MM.1S (cell line): ENCODE measurements around the gene ECT2L.

Experiments
- DNase-seq: peaks from one replicate; pipeline ENCODE4 v3.0.0-alpha.2; 2015
- H2AFZ ChIP-seq: fragments of 300-600 bp; sonication (generic); 2 replicates; pipeline ENCODE4 v1.6.0; 2016; ENCODE audit warnings: antibody characterized with exemption, low read length
- H3F3A ChIP-seq: fragments of 300-600 bp; sonication (generic); 2 replicates; pipeline ENCODE4 v1.6.1; 2016; ENCODE audit warnings: mild to moderate bottlenecking, antibody characterized with exemption, low read length, moderate library complexity, mixed read lengths; ENCODE audit not compliant: insufficient read depth
- H3K27ac ChIP-seq: fragments of 300-600 bp; sonication (generic); 2 replicates; pipeline ENCODE4 v1.5.1; 2016; ENCODE audit warnings: mild to moderate bottlenecking, low read length
- H3K27me3 ChIP-seq: fragments of 300-600 bp; sonication (generic); replicated peaks from 2 replicates; pipeline ENCODE4 v1.6.0; 2016; ENCODE audit warnings: low read length; ENCODE audit not compliant: insufficient read depth
- H3K36me3 ChIP-seq: fragments of 300-600 bp; sonication (generic); replicated peaks from 2 replicates; pipeline ENCODE4 v1.6.1; 2016; ENCODE audit warnings: mild to moderate bottlenecking, low read length, mixed read lengths; ENCODE audit not compliant: insufficient read depth
- H3K4me1 ChIP-seq: fragments of 300-600 bp; sonication (generic); 2 replicates; pipeline ENCODE4 v1.6.1; 2016; ENCODE audit warnings: low read length, mixed read lengths
- H3K4me2 ChIP-seq: fragments of 300-600 bp; sonication (generic); 2 replicates; pipeline ENCODE4 v1.6.0; 2016; ENCODE audit warnings: low read depth, low read length
- H3K4me3 ChIP-seq: fragments of 300-600 bp; sonication (generic); 2 replicates; pipeline ENCODE4 v1.5.1; 2016; ENCODE audit warnings: low read length, mixed read lengths
- H3K79me2 ChIP-seq: fragments of 300-600 bp; sonication (generic); 2 replicates; pipeline ENCODE4 v1.6.1; 2016; ENCODE audit warnings: mixed run types, low read length, mixed read lengths
- H3K9ac ChIP-seq: fragments of 300-600 bp; sonication (generic); 2 replicates; pipeline ENCODE4 v1.6.1; 2016; ENCODE audit warnings: low read length, mixed read lengths
- H3K9me2 ChIP-seq: fragments of 300-600 bp; sonication (generic); replicated peaks from 2 replicates; pipeline ENCODE4 v1.6.1; 2016; ENCODE audit warnings: mild to moderate bottlenecking, low read length, mixed read lengths; ENCODE audit not compliant: insufficient read depth
- H3K9me3 ChIP-seq: fragments of 300-600 bp; sonication (generic); replicated peaks from 2 replicates; pipeline ENCODE4 v1.6.1; 2016; ENCODE audit warnings: mild to moderate bottlenecking, low read length, mixed read lengths; ENCODE audit not compliant: insufficient read depth
- H4K20me1 ChIP-seq: fragments of 300-600 bp; sonication (generic); 2 replicates; pipeline ENCODE4 v1.6.1; 2016; ENCODE audit warnings: mild to moderate bottlenecking, low read length, moderate library complexity, mixed read lengths; ENCODE audit not compliant: insufficient read depth
- EZH2 ChIP-seq: fragments of 300-600 bp; sonication (generic); optimal IDR thresholded peaks from 2 replicates; pipeline ENCODE3; 2017; ENCODE audit warnings: low read depth, mild to moderate bottlenecking, antibody characterized with exemption, low read length, mixed read lengths
- EZH2phosphoT487 ChIP-seq: fragments of 300-600 bp; sonication (generic); IDR thresholded peaks from 2 replicates; pipeline ENCODE4 v1.6.1; 2018; ENCODE audit warnings: antibody characterized with exemption, low read length
- TF ChIP-seq, protein P1 (sequence below): fragments of 300-600 bp; sonication (generic); IDR thresholded peaks from 2 replicates; pipeline ENCODE4 v1.5.1; 2016; ENCODE audit warnings: antibody characterized with exemption, low read length, mixed read lengths

The ECT2L gene

DNA sequence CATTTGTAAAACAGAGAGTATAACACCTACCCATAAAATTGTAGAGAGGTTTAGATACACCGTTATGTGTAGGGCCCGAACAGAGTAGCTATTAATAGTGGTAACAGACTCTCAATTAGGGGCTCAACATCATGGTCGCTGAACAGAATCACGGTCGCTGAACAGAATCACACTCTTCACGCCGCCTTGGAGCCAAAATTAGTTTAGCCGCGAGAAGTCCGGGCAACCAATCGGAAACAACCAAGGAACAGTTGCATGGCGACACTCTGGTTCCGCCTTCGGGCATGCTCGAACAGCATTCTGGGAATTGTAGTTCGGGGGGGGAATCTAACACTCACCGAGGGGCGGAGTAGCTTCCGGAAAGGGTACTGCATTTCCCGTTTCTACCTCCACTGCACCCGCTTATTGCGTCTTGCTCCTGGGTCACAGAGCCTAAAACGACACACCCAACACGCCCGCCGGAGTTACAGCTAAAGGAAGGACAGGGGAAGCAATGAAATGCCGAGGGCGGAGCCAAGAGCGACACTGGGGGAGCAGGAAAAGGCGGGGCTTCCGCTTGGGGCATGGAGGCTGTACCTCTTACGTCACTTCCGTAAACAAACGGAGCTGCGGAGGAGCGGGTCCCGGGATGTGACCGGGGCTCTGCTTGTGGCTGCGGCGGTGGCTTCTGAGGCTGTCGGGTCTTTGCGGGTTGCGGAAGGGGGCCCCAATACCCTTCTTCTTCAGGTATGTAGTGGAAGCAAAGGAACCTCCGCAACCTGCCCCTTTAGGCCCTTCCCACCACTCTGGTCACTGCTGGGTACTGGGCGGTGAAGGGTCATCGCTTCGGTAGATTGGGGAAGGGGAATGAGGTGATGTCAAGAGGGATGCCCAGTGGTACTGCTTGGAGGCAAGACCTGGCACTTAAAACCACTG is 22.5 kb upstream of the ECT2L start, which contains the start of gene CCDC28A:
Gene CCDC28A, plus strand, starts transcription at position 593 of the 915 bp plus-strand sequence. CDS start 2,352 bp downstream, outside the sequence.
- Histone ChIP-seq H3K9me2 (no peaks in the 10 kb centered on the region), H3F3A (peaks cover 4% of the 10 kb centered on the region; the same call in 1 of the 2 replicates), H3K4me1 (peaks cover 6% of the 10 kb centered on the region; the same call in 1 of the 2 replicates), H3K79me2 (peaks cover 8% of the 10 kb centered on the region; the same call in 1 of the 2 replicates), H4K20me1 (no peaks in the 10 kb centered on the region), H3K4me3 (peak within 1 kb of the TSS; percentile 91), H2AFZ (peak within 1 kb of the TSS; percentile 96), H3K36me3 (no peaks in the 10 kb centered on the region), H3K9ac (peak within 1 kb of the TSS; percentile 72), H3K4me2 (peak within 1 kb of the TSS; percentile 92), H3K9me3 (no peaks in the 10 kb centered on the region), H3K27ac (peak within 1 kb of the TSS; percentile 83), H3K27me3 (no peaks in the 10 kb centered on the region)
- DNase-seq: peak; percentile 95
- TF ChIP-seq EZH2phosphoT487: no peak

DNA sequence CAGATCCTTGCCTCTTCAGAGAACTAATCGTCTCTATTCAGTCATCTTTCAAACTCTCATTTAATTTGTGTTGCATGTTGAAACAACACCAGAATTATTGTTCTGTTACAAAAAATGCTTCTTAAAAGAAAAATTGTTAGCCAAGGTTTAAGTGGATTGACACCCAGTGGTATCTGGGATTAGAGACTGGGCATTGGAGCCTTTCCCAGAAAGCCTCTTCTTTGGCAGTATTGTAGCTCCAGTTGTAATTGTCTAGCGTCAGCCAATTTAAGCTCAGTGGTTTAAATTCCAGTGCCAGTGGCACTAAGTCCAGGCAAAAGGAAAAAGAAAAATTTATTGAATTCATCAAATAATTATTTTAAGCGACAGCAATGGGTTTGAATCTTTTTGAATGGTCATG is 21.5 kb upstream of the ECT2L start:
- Histone ChIP-seq H3K9me3 (no peaks in the 10 kb centered on the region), H3K79me2 (peaks cover 8% of the 10 kb centered on the region; the same call in 1 of the 2 replicates), H3K9ac (peak overlapping the region; percentile 72; the same call in 1 of the 2 replicates), H3K36me3 (no peaks in the 10 kb centered on the region), H3F3A (peaks cover 4% of the 10 kb centered on the region; the same call in 1 of the 2 replicates), H3K27ac (no peak overlapping the region), H3K4me1 (peaks cover 6% of the 10 kb centered on the region; the same call in 1 of the 2 replicates), H3K9me2 (no peaks in the 10 kb centered on the region), H4K20me1 (no peaks in the 10 kb centered on the region), H3K4me3 (peak overlapping the region; percentile 91), H3K27me3 (no peaks in the 10 kb centered on the region), H3K4me2 (peak overlapping the region; percentile 92), H2AFZ (peak overlapping the region; percentile 96)
- DNase-seq: no peak
- TF ChIP-seq EZH2 (no peak), EZH2phosphoT487 (no peak)
- TF ChIP-seq, protein P1, sequence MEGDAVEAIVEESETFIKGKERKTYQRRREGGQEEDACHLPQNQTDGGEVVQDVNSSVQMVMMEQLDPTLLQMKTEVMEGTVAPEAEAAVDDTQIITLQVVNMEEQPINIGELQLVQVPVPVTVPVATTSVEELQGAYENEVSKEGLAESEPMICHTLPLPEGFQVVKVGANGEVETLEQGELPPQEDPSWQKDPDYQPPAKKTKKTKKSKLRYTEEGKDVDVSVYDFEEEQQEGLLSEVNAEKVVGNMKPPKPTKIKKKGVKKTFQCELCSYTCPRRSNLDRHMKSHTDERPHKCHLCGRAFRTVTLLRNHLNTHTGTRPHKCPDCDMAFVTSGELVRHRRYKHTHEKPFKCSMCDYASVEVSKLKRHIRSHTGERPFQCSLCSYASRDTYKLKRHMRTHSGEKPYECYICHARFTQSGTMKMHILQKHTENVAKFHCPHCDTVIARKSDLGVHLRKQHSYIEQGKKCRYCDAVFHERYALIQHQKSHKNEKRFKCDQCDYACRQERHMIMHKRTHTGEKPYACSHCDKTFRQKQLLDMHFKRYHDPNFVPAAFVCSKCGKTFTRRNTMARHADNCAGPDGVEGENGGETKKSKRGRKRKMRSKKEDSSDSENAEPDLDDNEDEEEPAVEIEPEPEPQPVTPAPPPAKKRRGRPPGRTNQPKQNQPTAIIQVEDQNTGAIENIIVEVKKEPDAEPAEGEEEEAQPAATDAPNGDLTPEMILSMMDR: no peak

DNA sequence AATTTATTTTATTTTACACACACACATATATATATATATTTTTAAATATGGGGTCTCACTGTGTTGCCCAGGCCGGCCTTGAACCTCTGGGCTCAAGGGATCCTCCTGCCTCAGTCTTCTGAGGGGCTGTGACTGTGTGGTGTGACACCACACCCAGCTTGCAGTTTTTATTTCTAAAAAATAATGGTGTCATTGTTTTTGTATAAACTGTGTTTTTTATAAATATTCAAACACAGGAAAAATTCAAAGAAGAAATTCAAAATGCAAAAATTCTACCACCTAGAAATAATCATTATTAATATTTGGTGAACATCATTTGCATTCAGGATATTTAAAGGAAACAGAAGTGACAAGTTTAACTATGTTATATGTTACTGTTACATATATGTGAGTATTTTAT is 19.2 kb upstream of the ECT2L start:
- peaks cover 6% of the 10 kb centered on the region; the same call in 1 of the 2 replicates for H3K4me1 ChIP-seq
- no peaks in the 10 kb centered on the region for H4K20me1 ChIP-seq
- no peaks in the 10 kb centered on the region for H3K9me2 ChIP-seq
- peaks cover 8% of the 10 kb centered on the region; the same call in 1 of the 2 replicates for H3K79me2 ChIP-seq
- no peaks in the 10 kb centered on the region for H3K9me3 ChIP-seq
- H3K4me3 ChIP-seq: no peak overlapping the region
- peaks cover 4% of the 10 kb centered on the region; the same call in 1 of the 2 replicates for H3F3A ChIP-seq
- H3K4me2 ChIP-seq: no peak overlapping the region
- H3K9ac ChIP-seq: no peak overlapping the region
- H3K36me3 ChIP-seq: no peaks in the 10 kb centered on the region
- TF ChIP-seq EZH2phosphoT487 (no peak), EZH2 (no peak)
- TF ChIP-seq, protein P1: no peak
- H3K27ac ChIP-seq: no peak overlapping the region
- no peak overlapping the region for H2AFZ ChIP-seq
- no peak for DNase-seq
- H3K27me3 ChIP-seq: no peaks in the 10 kb centered on the region
